OCI-LY7 (cell line): Measurements from ENCODE around the gene DELE1.

Source experiments
- CTCF ChIP-seq: fragments of 200-600 bp; sonication (generic); conservative IDR thresholded peaks from 2 replicates; pipeline ENCODE4 v1.5.1; 2014; ENCODE audit warnings: mild to moderate bottlenecking, antibody characterized with exemption, low read length, moderate library complexity, mixed read lengths
- EZH2phosphoT487 ChIP-seq: fragments of 200-600 bp; sonication (generic); IDR thresholded peaks from 2 replicates; pipeline ENCODE4 v1.6.1; 2018; ENCODE audit warnings: low read depth, borderline replicate concordance, mild to moderate bottlenecking, mixed run types, antibody characterized with exemption, low read length, moderate library complexity, mixed read lengths

- no peak for TF ChIP-seq CTCF
- TF ChIP-seq EZH2phosphoT487 = no peak
Measured at GRCh38 chr5:141940695-141941271, 17.1 kb downstream of the DELE1 start.
